Activated CD8-positive, alpha-beta memory T cell treated with anti-CD3 and anti-CD28 coated beads for 24 hours (primary cell): ENCODE data around the gene SLC25A12.

ENCODE experiments used
- DNase-seq: peaks from one replicate; pipeline ENCODE4 v3.0.0-alpha.2; 2020

The SLC25A12 gene

DNA sequence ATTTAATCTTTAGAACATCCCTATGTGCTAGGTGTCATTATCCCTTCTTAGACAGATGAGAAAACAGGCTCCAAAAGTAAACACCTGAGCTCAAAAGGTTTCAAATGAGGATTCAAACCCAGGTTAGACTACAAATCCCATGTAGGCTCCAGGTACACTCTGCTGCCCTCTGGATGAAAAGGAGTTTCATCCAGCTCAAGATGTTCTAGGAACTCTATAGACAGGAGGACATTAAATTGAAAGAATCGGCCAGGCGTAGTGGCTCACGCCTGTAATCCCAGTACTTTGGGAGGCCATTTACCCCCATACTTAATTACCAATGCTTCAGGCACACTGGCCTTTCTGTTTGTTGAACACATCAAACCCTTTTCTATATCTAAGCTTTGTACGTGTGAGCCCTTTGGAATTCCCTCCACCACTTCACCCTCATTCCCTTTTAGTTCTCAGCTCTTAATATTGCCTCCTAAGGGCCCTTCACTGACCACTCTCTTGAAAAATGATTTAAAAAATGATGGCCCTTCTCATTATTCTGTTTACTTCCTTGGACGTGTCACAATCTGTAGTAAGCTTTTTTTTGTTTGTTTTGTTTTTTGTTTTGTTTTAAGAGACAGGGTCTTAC, 10.7 kb downstream of the SLC25A12 start:
- DNase-seq: no peak

DNA sequence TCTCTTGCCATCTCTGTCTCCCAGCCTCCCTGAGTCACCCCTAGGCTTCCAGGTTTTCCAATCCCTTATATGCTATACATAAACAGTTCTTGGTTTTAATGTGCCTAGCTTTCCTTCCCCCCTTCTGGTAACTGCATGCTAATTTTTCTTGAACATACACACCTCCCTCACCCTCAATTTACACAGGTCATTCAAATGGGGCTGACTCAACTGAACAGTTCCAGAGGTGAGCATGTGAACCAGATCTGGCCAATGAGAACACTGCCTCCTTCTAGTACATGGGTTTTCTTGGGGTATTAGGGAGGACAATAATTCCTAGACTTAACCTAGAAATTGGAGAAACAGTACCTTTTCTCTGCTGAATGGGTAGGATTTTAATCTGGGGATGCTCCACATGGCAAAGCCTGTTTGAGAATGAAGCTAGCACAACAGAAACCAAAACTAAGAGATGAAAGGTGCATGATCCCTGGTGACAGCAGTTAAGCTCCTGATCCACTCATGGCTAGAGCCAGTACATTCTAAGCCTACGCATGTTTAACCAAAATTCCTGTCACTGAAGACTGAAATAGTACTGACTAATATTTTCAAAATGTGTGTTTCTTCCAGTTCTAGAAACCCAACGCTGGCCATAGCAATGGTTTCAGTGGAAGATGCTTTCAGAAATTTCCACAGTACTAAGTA, 11.8 kb downstream of the SLC25A12 start:
- no peak for DNase-seq

- no peak for DNase-seq
Measured at GRCh38 chr2:171880774-171881173, 13.3 kb downstream of the SLC25A12 start.

DNA sequence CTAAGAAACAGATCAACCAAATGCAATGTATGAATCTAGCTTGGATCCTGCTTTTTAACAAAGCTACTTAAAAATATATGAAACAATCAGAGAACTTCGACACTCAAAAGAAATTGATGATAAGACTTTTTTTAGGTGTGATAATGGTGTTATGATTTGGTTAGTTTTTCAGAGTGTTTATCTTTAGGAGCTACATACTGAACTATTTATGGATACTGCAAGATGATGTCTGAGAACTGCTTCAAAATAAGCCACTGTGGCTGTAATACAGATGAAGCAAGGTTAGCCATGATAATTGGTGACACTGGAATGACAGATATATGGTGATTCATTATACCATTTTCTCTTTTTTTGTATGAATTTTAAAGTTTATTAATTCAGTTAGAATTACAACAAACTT, 14.2 kb downstream of the SLC25A12 start:
- DNase-seq: no peak

- no peak for DNase-seq
Measured at GRCh38 chr2:171878481-171878993, 15.5 kb downstream of the SLC25A12 start.

- DNase-seq: no peak
Measured at GRCh38 chr2:171874963-171875362, 19.1 kb downstream of the SLC25A12 start.

DNA sequence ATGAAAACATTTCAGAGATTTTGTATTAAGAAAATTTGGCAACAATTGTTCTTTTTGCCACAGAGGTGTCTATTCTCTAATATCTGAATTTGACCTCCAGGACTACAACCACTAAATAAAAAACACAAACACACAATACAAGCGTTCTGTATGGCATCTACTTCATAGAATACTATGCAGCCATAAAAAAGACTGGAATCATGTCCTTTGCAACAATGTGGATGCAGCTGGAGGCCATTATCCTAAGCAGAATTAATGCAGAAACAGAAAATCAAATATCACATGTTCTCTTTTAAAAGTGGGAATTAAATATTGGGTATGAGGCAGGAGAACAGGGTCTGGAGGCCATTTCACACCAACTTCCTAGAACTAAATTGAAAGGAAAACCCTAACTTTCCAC, 19.5 kb downstream of the SLC25A12 start:
- DNase-seq: no peak

DNA sequence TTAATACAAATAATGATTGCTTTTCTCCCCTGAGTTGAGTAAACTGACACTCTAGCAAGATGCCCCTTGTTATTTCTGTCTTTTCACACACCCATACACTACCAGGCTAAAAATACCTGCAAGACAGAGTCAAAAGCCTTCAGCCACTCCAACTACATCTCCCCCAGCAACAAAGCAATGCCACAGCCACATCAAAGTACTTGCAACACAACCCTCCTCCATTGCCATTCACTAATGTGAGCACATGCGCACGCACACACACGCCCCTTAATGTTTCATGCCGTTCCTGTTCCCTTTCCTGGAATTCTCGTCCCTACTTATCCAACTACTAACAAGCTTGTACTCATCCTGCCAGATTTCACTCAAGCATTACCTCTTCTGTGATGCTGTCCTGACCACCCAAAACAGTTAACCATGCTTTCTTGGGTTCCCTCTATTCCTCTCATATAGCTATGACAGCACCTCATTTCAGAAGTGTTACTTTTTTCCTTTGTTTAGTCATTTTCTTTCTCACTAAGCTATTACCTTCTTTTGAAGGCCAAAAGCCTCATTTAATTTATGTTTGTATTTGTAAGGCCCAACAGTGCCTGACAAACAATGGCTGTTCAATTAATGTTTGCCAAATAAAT, 29.6 kb downstream of the SLC25A12 start:
- no peak for DNase-seq

GRCh38 chr2:171862501-171862900, 31.5 kb downstream of the SLC25A12 start:
- DNase-seq: no peak

- no peak for DNase-seq
Measured at GRCh38 chr2:171858397-171858958, 35.6 kb downstream of the SLC25A12 start.

DNA sequence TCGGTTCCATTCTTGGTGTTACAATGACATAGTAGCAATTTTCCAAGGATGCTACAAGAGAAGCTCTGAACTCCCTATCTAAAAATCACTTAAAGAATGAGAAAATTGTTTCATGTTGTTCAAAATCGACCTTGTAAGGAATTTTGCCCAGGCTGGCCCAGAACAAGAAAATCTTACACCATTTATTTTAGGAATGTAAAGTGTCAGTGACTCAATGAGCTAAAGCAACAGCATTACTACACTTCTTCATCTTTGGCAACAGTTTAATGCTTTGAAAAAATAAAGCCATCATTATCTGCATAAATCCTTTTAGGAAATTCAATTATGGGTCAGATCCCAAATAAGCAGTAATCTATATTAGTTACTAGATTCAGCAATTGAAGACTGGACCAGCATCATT, 38.6 kb downstream of the SLC25A12 start:
- no peak for DNase-seq

DNA sequence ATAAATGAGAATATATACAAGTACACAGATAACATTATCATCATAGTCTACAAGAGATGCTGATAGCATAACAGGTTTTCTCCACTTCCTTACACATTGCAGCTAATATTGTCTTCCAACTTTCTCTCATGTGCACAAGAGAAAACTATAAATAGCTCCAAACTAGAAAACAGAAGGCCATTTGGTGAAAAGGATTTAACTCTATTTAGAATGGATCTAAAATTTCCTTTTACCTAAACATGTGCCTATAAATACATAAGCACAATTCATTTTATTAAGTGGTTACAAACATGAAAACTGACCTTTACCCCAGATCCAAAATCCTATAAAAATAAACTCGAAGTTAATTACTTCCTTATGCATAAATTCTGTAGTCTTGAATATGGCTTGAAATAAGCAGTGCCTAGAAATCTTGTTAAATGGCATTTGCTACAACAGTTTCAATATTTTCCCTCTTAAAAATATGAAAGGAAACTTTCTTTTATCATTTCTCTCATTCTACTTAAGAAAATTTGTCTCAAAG, 41.6 kb downstream of the SLC25A12 start:
- DNase-seq: no peak

GRCh38 chr2:171847627-171848026, 46.4 kb downstream of the SLC25A12 start:
- DNase-seq: no peak

DNA sequence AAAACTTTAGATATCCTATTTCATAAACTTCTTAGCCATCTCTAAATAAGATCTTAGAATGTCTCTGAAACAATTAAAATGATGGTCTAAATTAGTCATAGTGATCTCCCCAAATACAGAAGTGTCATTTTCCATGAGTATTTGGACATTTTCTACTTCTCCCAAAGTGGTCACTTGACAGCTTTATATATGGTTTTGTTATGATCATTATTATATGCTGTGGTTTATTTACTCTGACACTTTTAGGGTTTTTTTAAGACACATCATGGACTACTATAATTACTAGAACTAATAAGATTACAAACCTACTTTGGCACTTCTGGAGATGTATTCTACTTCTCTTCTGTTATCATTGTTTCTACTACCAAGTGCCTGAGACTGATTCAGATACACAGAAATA, 47.1 kb downstream of the SLC25A12 start:
- no peak for DNase-seq

GRCh38 chr2:171841996-171842395, 52.0 kb downstream of the SLC25A12 start:
- no peak for DNase-seq

GRCh38 chr2:171837736-171838135, 56.3 kb downstream of the SLC25A12 start:
- DNase-seq: no peak

DNA sequence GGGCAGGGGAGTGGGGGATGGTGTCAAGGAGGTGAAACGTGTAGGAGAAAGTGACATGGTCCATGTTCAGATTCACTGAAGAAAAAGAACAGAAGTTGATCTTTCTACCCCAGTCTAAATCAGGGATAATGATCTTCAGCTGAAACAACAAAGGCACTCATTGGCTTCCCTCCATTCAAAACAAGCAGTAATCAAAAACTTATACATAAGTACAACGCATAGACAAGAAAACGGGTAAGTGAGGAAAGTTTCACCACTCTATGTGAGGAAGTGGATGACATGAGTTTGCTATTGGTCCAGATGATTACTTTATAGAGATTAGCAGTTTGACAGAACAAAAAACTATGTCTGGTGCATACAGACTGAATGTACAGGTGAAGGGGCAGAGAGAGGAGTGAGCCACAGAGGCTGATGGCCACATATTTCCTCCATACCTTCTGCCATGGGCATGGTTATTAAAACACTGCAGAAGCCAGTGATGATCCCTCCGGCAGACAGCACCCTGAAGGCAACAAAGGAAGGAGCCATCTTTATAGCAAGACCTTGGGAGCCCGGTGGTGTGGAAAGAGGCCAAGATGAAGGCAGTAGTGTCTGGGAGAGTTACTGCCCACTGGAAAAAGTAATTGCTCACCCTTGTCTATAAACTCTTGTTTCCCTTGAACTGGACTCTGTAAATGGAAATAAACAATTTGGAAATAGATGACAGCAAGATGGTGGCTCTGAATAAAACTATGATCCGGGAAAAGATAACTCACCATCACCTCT, 57.7 kb downstream of the SLC25A12 start:
- no peak for DNase-seq

DNA sequence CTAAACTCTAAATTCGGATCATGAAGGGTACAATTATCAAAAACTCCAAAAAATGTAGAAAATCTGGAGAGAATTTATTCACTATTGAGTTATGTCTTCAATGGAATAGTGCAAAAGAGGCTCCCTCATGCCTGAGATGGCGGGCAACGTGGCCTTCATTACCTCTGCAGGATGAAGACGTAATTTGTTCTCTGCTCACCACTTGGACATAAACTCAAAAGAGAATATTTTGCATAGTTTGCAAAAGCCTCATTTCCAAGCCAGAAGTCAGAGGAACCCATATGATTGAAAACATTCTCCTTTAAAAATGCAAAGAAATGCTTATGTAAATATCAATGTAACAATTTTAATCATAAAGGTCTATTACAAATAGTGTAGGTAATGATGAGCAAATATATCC, 58.7 kb downstream of the SLC25A12 start:
- no peak for DNase-seq

- no peak for DNase-seq
Measured at GRCh38 chr2:171834286-171834685, 59.8 kb downstream of the SLC25A12 start.

DNA sequence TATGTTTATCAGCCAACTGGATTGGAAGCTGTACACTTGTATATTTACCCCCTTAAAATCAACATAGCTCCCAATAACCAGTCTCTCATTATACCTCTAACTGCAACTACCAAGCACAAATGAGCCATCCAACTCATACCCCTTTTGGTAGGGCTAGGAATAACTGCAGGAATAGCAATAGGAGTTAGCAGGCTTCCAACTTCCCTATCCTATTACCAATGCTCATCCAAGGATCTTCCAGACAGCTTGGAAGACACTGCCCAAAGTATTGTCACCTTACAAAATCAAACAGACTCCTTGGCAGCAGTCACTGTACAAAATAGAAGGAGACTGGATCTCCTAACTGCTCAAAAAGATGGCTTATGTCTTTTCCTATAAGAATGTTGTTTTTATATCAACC, 61.6 kb downstream of the SLC25A12 start:
- DNase-seq: no peak

DNA sequence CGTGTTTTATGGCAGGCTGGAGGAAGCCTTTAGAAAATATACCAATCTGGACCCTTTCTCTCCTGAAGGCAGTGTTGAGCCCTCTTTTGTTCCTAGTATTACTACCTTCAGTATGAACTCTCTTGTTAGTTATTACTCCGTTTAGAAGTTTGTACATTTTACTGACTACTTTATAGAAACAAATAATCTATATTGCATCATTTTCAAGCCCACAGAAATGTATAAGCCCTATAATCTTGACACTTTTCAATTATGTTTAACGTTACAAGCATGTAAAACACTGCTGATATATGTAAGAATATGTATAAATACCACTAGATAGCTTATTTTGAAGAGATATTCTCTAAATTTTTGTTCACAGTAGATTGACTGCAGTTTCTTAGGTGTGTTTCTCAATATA, 64.0 kb downstream of the SLC25A12 start:
- DNase-seq: no peak

- DNase-seq: no peak
Measured at GRCh38 chr2:171824086-171824485, 70.0 kb downstream of the SLC25A12 start.
